Loucy (cell line): ENCODE data around the gene ARL3.

Experiments
- CTCF ChIP-seq: fragments of 200-600 bp; sonication (generic); conservative IDR thresholded peaks from 2 replicates; pipeline ENCODE4 v1.5.1; 2014; ENCODE audit warnings: mild to moderate bottlenecking, antibody characterized with exemption, low read length
- EZH2phosphoT487 ChIP-seq: fragments of 200-600 bp; IDR thresholded peaks from 2 replicates; pipeline ENCODE4 v1.6.1; 2018; ENCODE audit warnings: antibody characterized with exemption, mild to moderate bottlenecking, moderate library complexity, borderline replicate concordance

GRCh38 chr10:102740229-102740628, 26.0 kb upstream of the ARL3 start:
- TF ChIP-seq CTCF (no peak), EZH2phosphoT487 (no peak)
